H1 (cell line): ENCODE measurements around the gene TMA7. TPM values are rescaled to one million over a fixed set of nuclear protein-coding genes. Genes with fewer than 3 reads are reported as not detected.
A peak's percentile ranks its signal among the peaks of the same experiment; 100 is the strongest.

ENCODE experiments used
- CTCF ChIA-PET: fragments of 300-600 bp; sonication (Branson Sonifier 250); formaldehyde crosslinking; loops from one replicate; lab custom pipeline; 2021; ENCODE audit not compliant: partially characterized antibody; lab: Charles Lee
- POLR2A ChIA-PET: fragments of 300-600 bp; sonication (Branson Sonifier 250); formaldehyde crosslinking; loops from one replicate; lab custom pipeline; 2021; ENCODE audit warnings: inconsistent platforms; ENCODE audit not compliant: partially characterized antibody; lab: Charles Lee
- DNase-seq, 2 experiments: peaks; one replicate each; pipeline versions ENCODE4 v3.0.0 to v3.0.0-alpha.2; 2010 to 2022; ENCODE audit warnings: low spot score in 2 of 2, low read depth in 1 of 2, mixed read lengths in 1 of 2
- FAIRE-seq: peaks from 2 replicates; lab custom pipeline; 2011; peaks lifted over from hg19 to GRCh38; lab: Jason Lieb, UNC
- H2AFZ ChIP-seq: 2 replicates; pipeline ENCODE4 v1.8.1; 2012; ENCODE audit warnings: low read length, inconsistent platforms
- H2AK5ac ChIP-seq: 2 replicates; pipeline ENCODE4 v1.6.1; 2013; ENCODE audit warnings: low read depth, low read length
- H2BK120ac ChIP-seq: replicated peaks from 2 replicates; pipeline ENCODE3; 2013; ENCODE audit warnings: low read depth, low read length, inconsistent platforms
- H2BK12ac ChIP-seq: 2 replicates; pipeline ENCODE4 v1.6.1; 2013; ENCODE audit warnings: low read depth, low read length
- H2BK15ac ChIP-seq: 2 replicates; pipeline ENCODE4 v1.6.1; 2013; ENCODE audit warnings: low read length
- H2BK20ac ChIP-seq: 2 replicates; pipeline ENCODE4 v1.6.1; 2013; ENCODE audit warnings: low read length
- H2BK5ac ChIP-seq: 2 replicates; pipeline ENCODE4 v1.6.1; 2013; ENCODE audit warnings: low read depth, low read length
- H3K14ac ChIP-seq: 2 replicates; pipeline ENCODE4 v1.6.1; 2013; ENCODE audit warnings: inconsistent platforms; ENCODE audit not compliant: insufficient read length
- H3K18ac ChIP-seq: 2 replicates; pipeline ENCODE4 v1.6.1; 2013; ENCODE audit warnings: low read length; ENCODE audit errors: extremely low read depth
- H3K23ac ChIP-seq: 2 replicates; pipeline ENCODE4 v1.6.1; 2013; ENCODE audit warnings: inconsistent platforms; ENCODE audit not compliant: insufficient read length
- H3K23me2 ChIP-seq: 2 replicates; pipeline ENCODE4 v1.6.1; 2013; ENCODE audit warnings: low read depth, low read length
- H3K27ac ChIP-seq: 2 replicates; pipeline ENCODE4 v1.6.1; 2011; ENCODE audit warnings: low read depth, low read length, inconsistent platforms
- H3K27me3 ChIP-seq, 4 experiments: replicated peaks in 1 of 4; 1 replicate in 1 of 4; 2 replicates in 3 of 4; pipeline versions ENCODE4 v1.6.1 to v1.8.1; 2011 to 2013; ENCODE audit warnings: low read length in 3 of 4, mild to moderate bottlenecking in 3 of 4, inconsistent platforms in 2 of 4, mixed read lengths in 2 of 4, moderate library complexity in 1 of 4; ENCODE audit not compliant: control insufficient read depth in 3 of 4, insufficient read depth in 3 of 4; ENCODE audit errors: extremely low read depth in 1 of 4
- H3K36me3 ChIP-seq, 4 experiments: 2 replicates each; pipeline versions ENCODE4 v1.6.1 to v1.8.1; 2011 to 2013; ENCODE audit warnings: mild to moderate bottlenecking in 4 of 4, low read length in 3 of 4, moderate library complexity in 2 of 4, control low read depth in 1 of 4, inconsistent platforms in 1 of 4; ENCODE audit not compliant: insufficient read depth in 4 of 4, control insufficient read depth in 2 of 4
- H3K4ac ChIP-seq: replicated peaks from 2 replicates; pipeline ENCODE3; 2013; ENCODE audit warnings: low read length, low read depth, mixed read lengths, inconsistent platforms; ENCODE audit not compliant: insufficient read length
- H3K4me1 ChIP-seq, 4 experiments: replicated peaks in 1 of 4; 1 replicate in 1 of 4; 2 replicates in 3 of 4; pipeline versions ENCODE4 v1.6.1 to v1.8.1; 2011 to 2013; ENCODE audit warnings: low read length in 3 of 4, inconsistent platforms in 2 of 4, mixed read lengths in 1 of 4; ENCODE audit not compliant: insufficient read depth in 4 of 4, control insufficient read depth in 3 of 4
- H3K4me2 ChIP-seq, 2 experiments: 2 replicates each; pipeline versions ENCODE4 v1.6.1 to v1.8.1; 2011 to 2013; ENCODE audit warnings: low read depth in 2 of 2, low read length in 2 of 2, control low read depth in 1 of 2, inconsistent platforms in 1 of 2, mild to moderate bottlenecking in 1 of 2; ENCODE audit not compliant: insufficient read depth in 1 of 2
- H3K4me3 ChIP-seq, 4 experiments: fragments of 200-600, 300-600 bp in 1 of 4; sonication (generic), shearing (Covaris generic), sonication (Bioruptor Twin) in 1 of 4; 2 replicates each; pipeline versions ENCODE4 v1.5.1 to v1.8.1; 2011 to 2016; ENCODE audit warnings: low read length in 4 of 4, low read depth in 3 of 4, control low read depth in 2 of 4, inconsistent platforms in 2 of 4, mild to moderate bottlenecking in 2 of 4, mixed read lengths in 1 of 4, moderate library complexity in 1 of 4; ENCODE audit not compliant: insufficient read depth in 2 of 4; ENCODE audit errors: extremely low read depth in 1 of 4
- H3K56ac ChIP-seq: replicated peaks from 2 replicates; pipeline ENCODE3; 2013; ENCODE audit warnings: low read depth, mild to moderate bottlenecking, mixed read lengths, low read length, inconsistent platforms; ENCODE audit not compliant: insufficient read length
- H3K79me1 ChIP-seq: 2 replicates; pipeline ENCODE4 v1.6.1; 2013; ENCODE audit warnings: low read depth, low read length, control low read depth
- H3K79me2 ChIP-seq, 2 experiments: 2 replicates each; pipeline versions ENCODE4 v1.6.1 to v1.8.1; 2012 to 2013; ENCODE audit warnings: low read length in 2 of 2, mild to moderate bottlenecking in 2 of 2, inconsistent platforms in 1 of 2; ENCODE audit not compliant: insufficient read depth in 2 of 2, control insufficient read depth in 1 of 2
- H3K9ac ChIP-seq, 4 experiments: replicated peaks in 1 of 4; 1 replicate in 1 of 4; 2 replicates in 3 of 4; pipeline versions ENCODE4 v1.6.1 to v1.8.1; 2011 to 2013; ENCODE audit warnings: low read depth in 3 of 4, low read length in 3 of 4, control low read depth in 2 of 4, mild to moderate bottlenecking in 2 of 4, moderate library complexity in 2 of 4, inconsistent platforms in 1 of 4; ENCODE audit errors: extremely low read depth in 1 of 4
- H3K9me3 ChIP-seq, 2 experiments: 2 replicates each; pipeline versions ENCODE4 v1.6.1 to v1.8.1; 2012 to 2013; ENCODE audit warnings: mild to moderate bottlenecking in 2 of 2, moderate library complexity in 2 of 2, control low read depth in 1 of 2, inconsistent platforms in 1 of 2, low read depth in 1 of 2, low read length in 1 of 2, mixed read lengths in 1 of 2; ENCODE audit not compliant: insufficient read depth in 2 of 2
- H4K20me1 ChIP-seq, 2 experiments: replicated peaks in 1 of 2; 2 replicates each; pipeline versions ENCODE3 to v1.8.1; 2011 to 2013; ENCODE audit warnings: inconsistent platforms in 2 of 2, low read length in 2 of 2, mild to moderate bottlenecking in 1 of 2; ENCODE audit not compliant: insufficient read depth in 2 of 2, control insufficient read depth in 1 of 2
- H4K5ac ChIP-seq: 2 replicates; pipeline ENCODE4 v1.6.1; 2013; ENCODE audit warnings: low read length, low read depth, mixed read lengths, inconsistent platforms; ENCODE audit not compliant: insufficient read length
- H4K8ac ChIP-seq: 2 replicates; pipeline ENCODE4 v1.8.0; 2013; ENCODE audit warnings: mild to moderate bottlenecking, moderate library complexity, low read length, inconsistent platforms; ENCODE audit not compliant: insufficient read depth; ENCODE audit errors: extremely low read depth
- H4K91ac ChIP-seq: replicated peaks from 2 replicates; pipeline ENCODE3; 2013; ENCODE audit warnings: low read length, mixed read lengths, inconsistent platforms; ENCODE audit not compliant: insufficient read length
- BACH1 ChIP-seq: IDR thresholded peaks from 2 replicates; pipeline ENCODE4 v1.6.1; 2012; ENCODE audit warnings: low read length, improper control_type of control experiment
- EP300 ChIP-seq, 2 experiments: IDR thresholded peaks; 1 replicate in 1 of 2; 2 replicates in 1 of 2; pipeline ENCODE4 v1.6.1; 2011 to 2012; ENCODE audit warnings: low read depth in 2 of 2, low read length in 2 of 2, mild to moderate bottlenecking in 2 of 2, borderline replicate concordance in 1 of 2, inconsistent platforms in 1 of 2, moderate library complexity in 1 of 2
- HDAC6 ChIP-seq: IDR thresholded peaks from one replicate; pipeline ENCODE4 v1.7.1; 2012; ENCODE audit warnings: low read depth, mild to moderate bottlenecking, inconsistent platforms, low read length, moderate library complexity
- POLR2AphosphoS5 ChIP-seq: IDR thresholded peaks from 2 replicates; pipeline ENCODE4 v1.6.1; 2011; ENCODE audit warnings: low read depth, low read length
- SP2 ChIP-seq: IDR thresholded peaks from 2 replicates; pipeline ENCODE4 v1.6.1; 2012; ENCODE audit warnings: mild to moderate bottlenecking, low read length, inconsistent platforms
- WGBS, 2 experiments: shearing (Covaris generic) in 1 of 2; methylation state at CpG; one replicate each; pipeline versions ENCODE4 v1.1.6 to v1.1.7; 2013 to 2015; ENCODE audit warnings: low lambda C conversion rate in 2 of 2, mixed read lengths in 2 of 2, inconsistent platforms in 1 of 2, low coverage in 1 of 2, missing lambda C conversion rate in 1 of 2; ENCODE audit not compliant: insufficient replicate concordance in 2 of 2, insufficient coverage in 1 of 2, insufficient read length in 1 of 2; ENCODE audit errors: extremely low coverage in 1 of 2, missing lambda C conversion rate in 1 of 2; 5-methylcytosine and 5-hydroxymethylcytosine counted together
- polyA plus RNA-seq, 7 experiments: library from polyadenylated mRNA; depleted of rRNA in 3 of 7; stranded (reverse) in 5 of 7; unstranded in 2 of 7; fragments of >200 nt in 5 of 7; fragments of 200-250 nt in 2 of 7; gene quantifications; 1 replicate in 5 of 7; 2 replicates in 1 of 7; 4 replicates in 1 of 7; pipeline versions ENCODE4 v1.2.1 to v1.2.3, GENCODE V29; 2011 to 2013; ENCODE audit warnings: missing spikeins in 2 of 7, mixed read lengths in 2 of 7
- total RNA-seq: library from RNA; stranded (reverse); fragmentation: NEBNext Ultra II Directional; extraction: Animal tissue kit (Norgen Biotek cat#: 25700); gene quantifications from 2 replicates; pipeline ENCODE4 v1.2.1, GENCODE V29; 2021

TMA7 gene
- total and polyA plus RNA-seq, 2 of the 8 experiments (the other 6 are each of a cell fraction or from before 2014, with no cell fraction given), result 138 to 305 TPM

- 84% methylated on average over 4 of the region's 4 CpGs; no CpG with 5 or more reads in 1 of the 2 experiments for WGBS, 2 experiments
- peak in 1 of 2 experiments; percentile 50 for DNase-seq
These were observed 40.5 kb upstream of the TMA7 start for GRCh38 chr3:48399387-48400172.

More at GRCh38 chr3:48399387-48400172, 40.5 kb upstream of the TMA7 start:
- peaks cover 2 to 6% of the 10 kb centered on the region in 2 experiments for H4K20me1 ChIP-seq
- H4K5ac ChIP-seq, result no peak overlapping the region
- H3K36me3 ChIP-seq, result peaks cover 4 to 15% (median 12%) of the 10 kb centered on the region in 4 experiments; a peak in 7 of 8 replicates
- H2BK5ac ChIP-seq, result no peak overlapping the region
- no peak overlapping the region for H3K23ac ChIP-seq
- no peak overlapping the region for H3K9ac ChIP-seq
- no peaks in the 10 kb centered on the region for H3K9me3 ChIP-seq
- no peaks in the 10 kb centered on the region for H3K27me3 ChIP-seq
- no peak for TF ChIP-seq SP2
- TF ChIP-seq BACH1, result peak; percentile 49; the same call in 1 of the 2 replicates
- TF ChIP-seq EP300 (IDR thresholded peaks at IDR 0.05; ENCODE audit: borderline replicate concordance in 1 of 2, low read depth in 2 of 2, low read length in 2 of 2), result no peak
- no peak for TF ChIP-seq HDAC6
- peak; percentile 50; the same call in 1 of the 2 replicates for TF ChIP-seq POLR2AphosphoS5
- no peak overlapping the region for H3K18ac ChIP-seq
- peaks cover 0 to 7% (median 4%) of the 10 kb centered on the region in 4 experiments; a peak in 3 of 7 replicates for H3K4me1 ChIP-seq
- no peaks in the 10 kb centered on the region; the same call in 1 of the 2 replicates for H3K79me1 ChIP-seq
- ChIA-PET CTCF (interaction anchor here (0.6 to 9.2 kb wide), 35 partner anchors 8 to 592 kb away, joined by 3 to 220 read pairs (median 7); partner anchors contain the start of genes ATRIP, CCDC51, FBXW12 and PLXNB1), POLR2A (interaction anchor here (0.9 to 20.2 kb wide), 21 partner anchors 8 to 212 kb away, joined by 3 to 650 read pairs (median 4); partner anchors contain the start of genes CCDC51, PLXNB1 and TMA7)
- H3K4me3 ChIP-seq, result no peak overlapping the region
- no peak overlapping the region for H3K14ac ChIP-seq
- no peak overlapping the region for H2BK120ac ChIP-seq
- no peak overlapping the region for H2BK20ac ChIP-seq
- H3K27ac ChIP-seq, result no peak overlapping the region
- peaks cover 2% of the 10 kb centered on the region; the same call in 1 of the 2 replicates for H3K23me2 ChIP-seq
- no peaks in the 10 kb centered on the region for H3K79me2 ChIP-seq
- H3K4me2 ChIP-seq, result no peak overlapping the region
- H4K8ac ChIP-seq, result no peak overlapping the region; the same call in 1 of the 2 replicates
- H2BK15ac ChIP-seq, result no peak overlapping the region
- H2AFZ ChIP-seq, result no peak overlapping the region
- H2BK12ac ChIP-seq, result no peak overlapping the region
- H4K91ac ChIP-seq, result no peak overlapping the region
- H3K4ac ChIP-seq, result no peak overlapping the region
- H2AK5ac ChIP-seq, result no peak overlapping the region
- FAIRE-seq, result no peak
- no peak overlapping the region for H3K56ac ChIP-seq
